SK-N-MC (cell line): ENCODE results near the gene ANO2.

Source experiments
- EZH2 ChIP-seq: fragments of 200-600 bp; sonication (generic); IDR thresholded peaks from one replicate; pipeline ENCODE4 v1.6.1; 2017; ENCODE audit warnings: antibody characterized with exemption
- POLR2AphosphoS5 ChIP-seq: IDR thresholded peaks from 2 replicates; pipeline ENCODE4 v1.6.1; 2012; ENCODE audit warnings: mild to moderate bottlenecking, low read depth, low read length, borderline replicate concordance

DNA sequence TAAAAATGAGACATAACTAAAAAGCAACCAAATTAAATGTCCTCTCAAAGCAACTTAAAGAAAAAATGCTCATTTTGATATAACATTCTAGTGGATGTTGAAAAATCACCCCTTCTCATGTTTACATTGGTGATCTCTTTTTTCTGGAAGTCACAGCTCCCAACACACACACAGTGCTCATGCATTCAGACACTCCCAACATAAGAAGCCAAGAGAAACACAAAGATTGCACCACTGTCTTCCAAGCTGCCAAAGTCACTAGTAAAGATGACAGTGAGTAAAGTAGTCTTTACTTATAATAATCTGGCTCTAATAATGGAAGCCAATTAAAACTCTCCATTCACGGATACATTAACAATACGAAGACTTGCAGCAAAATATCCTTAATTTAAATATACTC, 294.8 kb downstream of the ANO2 start:
- TF ChIP-seq POLR2AphosphoS5 (no peak), EZH2 (no peak)
